Ramos (cell line): Measurements from ENCODE around the gene ARHGEF39.
"Not testable (repeated sequence)": the region's sequence is repeated elsewhere in the genome, so short reads cannot be mapped to it uniquely, and the experiment has no call there.

Experiments used
- in situ Hi-C: fragments of 300-500 bp; cut with MboI; formaldehyde crosslinking; loops from one replicate; pipeline ENCODE4 v1.14.3; 2022; ENCODE audit warnings: low sequenced_read_pairs; ENCODE audit not compliant: unreplicated experiment

The ARHGEF39 gene

DNA sequence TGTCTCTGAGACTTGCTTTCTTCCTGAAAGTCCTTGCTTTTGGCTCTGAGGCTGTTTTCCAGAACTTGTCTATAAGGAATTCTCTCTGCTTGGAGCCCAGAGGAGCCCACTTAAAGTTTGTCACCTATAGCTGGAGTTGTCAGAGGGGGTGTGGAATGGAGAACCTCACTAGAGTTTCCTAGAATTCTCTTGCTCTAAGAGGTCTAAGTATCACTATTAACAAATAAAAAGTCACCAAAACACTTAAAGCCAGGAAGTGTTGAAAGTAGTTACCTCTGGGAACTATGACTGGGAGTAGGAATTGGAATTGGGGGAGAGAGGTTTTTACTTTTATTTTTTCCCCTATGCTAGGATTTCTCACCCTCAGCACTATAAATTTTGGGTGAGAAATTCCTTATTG, 29.3 kb downstream of the ARHGEF39 start:
- in situ Hi-C loops = no loop called here

DNA sequence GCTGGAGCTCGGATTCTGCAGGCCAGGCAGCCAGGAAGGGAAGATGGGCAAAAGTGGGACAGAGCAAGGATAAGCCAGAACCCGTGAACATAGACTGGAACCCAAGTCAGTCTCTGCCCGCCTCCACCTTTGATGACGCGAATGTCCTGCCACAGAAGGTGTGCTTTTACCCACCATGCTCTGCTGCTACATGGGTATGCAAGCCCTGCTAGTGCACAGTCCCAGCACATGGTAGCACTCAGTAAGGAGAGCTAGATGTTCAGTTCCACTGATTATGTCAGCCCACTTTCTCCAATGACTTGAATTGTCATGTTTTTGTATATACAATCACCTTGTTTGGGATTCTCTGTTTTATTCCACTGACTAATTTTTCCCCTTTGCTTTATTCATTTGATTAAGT, 35.4 kb downstream of the ARHGEF39 start:
- in situ Hi-C loops = no loop called here

DNA sequence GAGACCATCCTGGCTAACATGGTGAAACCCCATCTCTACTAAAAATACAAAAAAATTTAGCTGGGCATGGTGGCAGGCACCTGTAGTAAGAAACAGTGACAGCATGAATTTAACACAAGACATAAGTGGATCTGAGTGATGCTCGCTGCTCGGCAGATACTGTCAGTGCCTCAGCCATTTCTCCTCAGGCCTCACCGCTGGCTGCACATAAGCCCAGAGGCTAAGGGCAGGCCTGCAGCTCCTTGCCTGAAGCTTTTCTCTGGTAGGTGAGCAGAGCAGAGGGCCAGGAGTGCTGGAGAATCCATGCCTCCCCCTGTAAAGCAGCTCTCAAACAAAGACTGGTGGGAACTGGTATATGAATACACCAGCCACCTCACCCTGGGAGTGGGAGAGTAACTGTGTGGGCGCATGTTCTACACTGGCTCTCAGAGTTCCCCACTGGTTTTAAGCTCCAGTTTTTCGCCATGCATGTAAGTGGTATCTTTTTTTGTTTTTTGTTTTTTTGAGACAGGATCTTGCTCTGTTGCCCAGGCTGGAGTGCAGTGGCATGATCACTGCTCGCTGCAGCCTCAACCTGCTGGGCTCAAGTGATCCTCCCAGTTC, 36.5 kb downstream of the ARHGEF39 start:
- in situ Hi-C loops = no loop called here

DNA sequence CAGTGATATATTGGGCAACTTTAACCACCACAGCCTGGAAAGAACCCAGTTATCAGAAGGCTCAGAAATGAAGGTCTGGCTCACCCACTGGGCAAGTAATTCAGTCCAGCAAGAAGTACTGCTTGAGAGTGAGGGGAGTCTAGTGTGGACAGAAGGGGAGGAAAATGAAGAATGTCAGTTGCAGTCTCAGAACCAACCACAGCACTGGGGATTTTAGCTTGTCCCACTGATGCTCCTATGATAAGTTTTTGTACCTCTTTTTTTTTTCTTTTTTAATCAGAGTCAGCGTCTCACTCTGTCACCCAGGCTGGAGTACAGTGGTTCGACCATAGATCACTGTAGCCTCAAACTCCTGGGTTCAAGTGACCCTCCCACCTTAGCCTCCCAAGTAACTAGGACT, 37.4 kb downstream of the ARHGEF39 start:
- in situ Hi-C loops = no loop called here

DNA sequence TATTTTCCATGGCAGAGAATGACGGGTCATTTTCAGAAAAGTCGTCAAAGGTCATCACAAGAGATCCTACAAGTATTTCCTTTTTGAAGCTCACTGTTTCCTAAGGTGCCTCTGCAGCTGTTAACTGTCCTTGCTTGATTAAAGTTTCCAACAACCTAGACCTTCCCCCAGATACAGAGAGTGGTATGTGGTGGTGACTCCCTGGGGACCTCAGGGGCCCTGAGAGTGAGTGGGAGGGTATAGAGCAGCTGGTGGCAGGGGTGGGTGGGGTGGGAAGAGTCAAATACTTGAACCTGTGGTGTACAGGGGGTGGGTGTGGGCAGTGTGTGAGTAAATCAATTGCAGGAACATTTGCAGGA, 45.2 kb downstream of the ARHGEF39 start:
- in situ Hi-C loops = no loop called here

GRCh38 chr9:35618854-35619799, 45.9 kb downstream of the ARHGEF39 start:
- in situ Hi-C loops = no loop called here

DNA sequence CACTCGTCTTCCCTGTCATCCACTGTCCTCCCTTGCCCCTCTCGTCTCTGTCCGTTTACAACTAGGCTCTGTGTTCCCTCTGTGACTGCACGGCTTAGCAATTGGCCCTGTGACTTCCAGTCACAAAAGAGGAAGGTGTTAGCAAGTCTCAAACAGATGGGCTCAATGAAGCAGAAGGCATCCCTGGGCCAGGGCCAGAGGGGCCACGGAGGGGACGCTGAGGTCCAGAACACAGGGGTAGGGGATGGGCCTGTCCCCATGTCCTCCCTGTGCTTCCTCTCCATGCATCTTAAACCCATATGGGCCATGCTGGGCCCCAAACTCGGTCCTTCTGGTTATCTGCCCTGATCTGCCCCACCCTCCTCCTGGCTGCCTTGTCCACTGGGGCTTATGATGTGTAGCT, 46.7 kb downstream of the ARHGEF39 start, which contains the start of gene CD72:
Gene CD72, minus strand, starts transcription at position 89 of the 403 bp plus-strand sequence. CDS start 110 bp downstream, outside the sequence.
- in situ Hi-C loops = no loop called here

GRCh38 chr9:35617548-35617947, 47.4 kb downstream of the ARHGEF39 start:
- in situ Hi-C loops = no loop called here

DNA sequence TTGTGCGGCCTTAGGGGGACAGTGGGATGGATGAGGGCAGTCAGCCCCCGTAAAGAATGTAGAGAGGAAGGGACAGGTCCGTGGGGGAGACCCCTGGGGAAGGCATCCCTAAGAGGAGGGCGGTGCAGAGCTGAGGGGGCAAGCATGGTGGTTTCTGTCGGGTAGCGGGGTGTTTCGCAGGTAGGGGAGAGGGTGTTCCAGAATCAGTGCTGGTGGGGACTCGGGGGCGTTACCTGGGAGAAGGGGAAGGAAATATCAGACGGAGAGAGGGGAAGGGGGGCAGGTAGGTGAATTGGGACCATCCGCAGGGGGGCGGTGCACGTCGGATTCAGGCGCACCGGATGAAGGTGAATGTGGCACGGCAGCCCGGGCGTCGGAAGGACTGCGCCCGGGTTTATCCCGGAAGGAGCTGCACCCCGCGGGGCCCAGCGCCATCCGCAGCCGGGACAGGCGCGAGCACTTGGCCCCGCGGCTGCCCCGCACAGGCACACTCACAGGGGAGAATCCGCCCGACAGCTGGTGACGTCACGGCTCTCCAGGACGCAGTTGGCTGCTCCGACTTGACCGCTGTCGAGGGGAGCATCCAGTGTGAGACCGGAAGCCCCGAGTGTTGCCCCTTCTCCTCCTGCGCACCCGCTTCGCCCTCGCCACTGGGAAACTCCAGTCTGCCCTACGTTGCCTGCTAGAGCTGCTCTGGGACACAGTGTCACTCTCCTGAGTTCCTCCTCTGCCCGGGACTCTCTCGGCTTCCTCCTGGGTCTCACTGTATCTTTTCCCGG, 48.1 kb downstream of the ARHGEF39 start:
- in situ Hi-C loops = no loop called here

- in situ Hi-C loops = no loop called here
Observed at GRCh38 chr9:35615981-35616680, 48.9 kb downstream of the ARHGEF39 start.

DNA sequence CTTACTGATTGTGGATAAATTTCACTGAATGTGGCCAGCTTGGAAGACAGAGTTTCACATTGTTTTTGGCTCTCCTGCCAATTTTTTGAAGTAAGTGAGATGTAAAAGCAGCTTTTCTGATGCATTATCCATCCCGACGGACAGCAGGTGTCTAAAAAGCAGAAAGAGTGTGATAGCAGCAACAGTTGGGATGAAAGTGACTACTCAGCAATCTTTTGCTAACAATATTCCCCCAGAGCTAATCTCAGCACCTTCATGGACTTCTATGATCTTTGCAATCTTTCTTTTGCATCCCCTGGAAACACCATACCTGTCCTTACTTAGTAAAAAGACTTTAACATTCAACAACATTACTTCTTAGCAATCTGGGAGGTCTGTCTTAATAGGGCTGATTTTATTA, 52.2 kb downstream of the ARHGEF39 start:
- in situ Hi-C loops = no loop called here

- in situ Hi-C loops = not testable (repeated sequence)
Observed at GRCh38 chr9:35612066-35612465, 52.9 kb downstream of the ARHGEF39 start.

GRCh38 chr9:35611230-35611797, 53.7 kb downstream of the ARHGEF39 start:
- in situ Hi-C loops = no loop called here

GRCh38 chr9:35609820-35610163, 55.2 kb downstream of the ARHGEF39 start:
- in situ Hi-C loops = loop anchor here (10.0 kb wide), 2 partner anchors 45 to 115 kb away; partner anchors contain the start of genes CCDC107, RMRP and SIT1
